GM10847 (cell line): ENCODE data around the gene POLE3.

Experiments
- POLR2A ChIP-seq: IDR thresholded peaks from 2 replicates; pipeline ENCODE4 v1.6.1; 2011; ENCODE audit not compliant: insufficient read length; ENCODE audit errors: extremely low read depth

POLE3 gene, protein sequence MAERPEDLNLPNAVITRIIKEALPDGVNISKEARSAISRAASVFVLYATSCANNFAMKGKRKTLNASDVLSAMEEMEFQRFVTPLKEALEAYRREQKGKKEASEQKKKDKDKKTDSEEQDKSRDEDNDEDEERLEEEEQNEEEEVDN

GRCh38 chr9:113410207-113410864 is at the start of gene POLE3, which contains the start of gene C9orf43:
TSS of gene POLE3 (minus strand) at chr9:113410675. CDS start at chr9:113410293, 382 bp downstream.
TSS of gene C9orf43 (plus strand) at chr9:113410747. CDS start at chr9:113413494, 2,747 bp downstream.
- peak; percentile 68 for TF ChIP-seq POLR2A

GRCh38 chr9:113456235-113456634 is 45.8 kb upstream of the POLE3 start:
- no peak for TF ChIP-seq POLR2A

DNA sequence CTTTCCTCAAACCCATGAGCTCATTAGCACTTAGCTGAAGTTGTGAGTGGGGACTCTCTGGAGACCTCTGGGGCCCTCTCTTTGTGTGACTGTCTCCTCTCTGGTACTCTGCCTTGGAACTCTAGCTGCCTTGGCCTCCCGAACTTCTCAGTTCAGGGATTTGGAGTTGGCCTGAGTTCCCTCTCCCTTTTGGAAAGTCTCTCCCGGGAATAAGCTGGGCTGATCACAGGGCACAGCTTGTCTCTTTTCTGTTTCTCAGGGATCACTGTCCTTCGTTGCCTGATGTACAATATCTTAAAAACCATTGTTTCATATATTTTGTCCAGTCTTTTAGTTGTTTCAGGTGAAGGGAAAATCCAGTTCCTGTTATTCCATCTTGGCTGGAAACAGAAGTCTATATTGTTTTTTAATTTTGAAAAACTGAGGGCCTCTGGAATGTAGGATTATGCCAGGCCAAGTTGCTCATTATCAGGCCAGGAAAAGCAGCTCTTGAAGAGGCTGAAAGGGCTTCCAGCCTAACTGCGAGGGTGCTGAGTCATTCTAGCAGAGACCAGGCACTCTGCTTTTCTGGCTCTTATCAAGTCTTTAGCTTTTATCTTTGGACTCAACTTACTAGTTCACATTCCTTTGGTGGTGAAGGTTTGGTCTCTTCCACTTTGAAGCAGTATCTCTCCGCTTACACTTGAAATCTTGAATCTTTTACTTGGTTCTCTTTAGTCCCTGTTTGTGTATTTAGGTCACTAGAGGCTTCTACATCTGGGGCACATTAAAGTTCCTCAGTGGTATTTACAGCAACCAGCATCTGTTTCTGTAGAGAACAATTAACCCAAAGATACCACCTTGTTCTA is 44.7 kb upstream of the POLE3 start:
- no peak for TF ChIP-seq POLR2A

DNA sequence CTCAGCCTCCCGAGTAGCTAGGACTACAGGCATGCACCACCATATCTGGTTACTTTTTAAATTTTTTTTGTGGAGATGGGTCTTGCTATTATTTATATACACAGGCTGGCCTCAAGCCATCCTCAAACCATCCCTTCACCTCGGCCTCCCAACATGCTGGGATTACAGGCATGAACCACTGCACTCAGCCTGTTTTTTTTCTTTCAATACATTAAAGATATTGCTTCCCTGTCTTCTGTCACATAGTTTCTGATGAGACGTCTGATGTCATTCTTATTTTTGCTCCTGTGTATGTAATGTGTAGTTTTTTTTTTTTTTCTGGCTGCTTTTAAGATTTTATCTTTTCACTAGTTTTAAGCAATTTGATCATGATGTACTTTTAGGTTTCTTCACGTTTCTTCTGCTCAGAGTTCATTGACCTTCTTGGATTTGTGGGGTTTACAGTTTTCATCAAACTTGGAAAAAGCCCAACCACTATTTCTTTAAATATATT is 41.7 kb upstream of the POLE3 start:
- TF ChIP-seq POLR2A: no peak

DNA sequence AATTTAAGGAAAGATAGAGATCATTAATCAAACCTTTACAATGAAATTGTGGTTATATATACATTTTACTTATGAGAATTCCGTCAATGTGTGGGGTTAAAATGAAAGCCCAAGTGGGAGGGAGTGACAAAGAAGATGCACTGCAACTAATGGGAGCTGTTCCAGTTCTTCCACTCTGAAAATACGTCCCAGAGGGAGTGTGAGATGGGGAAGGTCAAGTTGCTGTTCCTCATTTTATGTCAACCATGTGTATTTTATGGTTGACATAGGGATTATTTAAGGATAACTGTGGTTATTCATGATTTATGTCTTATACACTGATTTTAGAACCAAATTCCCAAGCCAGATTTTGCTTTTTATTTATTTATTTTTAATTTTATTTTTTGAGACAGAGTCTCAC is 38.9 kb upstream of the POLE3 start:
- no peak for TF ChIP-seq POLR2A

- no peak for TF ChIP-seq POLR2A
Measured at GRCh38 chr9:113446323-113446740, 35.9 kb upstream of the POLE3 start.

- TF ChIP-seq POLR2A: no peak
Measured at GRCh38 chr9:113444736-113445135, 34.3 kb upstream of the POLE3 start.

- no peak for TF ChIP-seq POLR2A
Measured at GRCh38 chr9:113436728-113437515, 26.4 kb upstream of the POLE3 start.

DNA sequence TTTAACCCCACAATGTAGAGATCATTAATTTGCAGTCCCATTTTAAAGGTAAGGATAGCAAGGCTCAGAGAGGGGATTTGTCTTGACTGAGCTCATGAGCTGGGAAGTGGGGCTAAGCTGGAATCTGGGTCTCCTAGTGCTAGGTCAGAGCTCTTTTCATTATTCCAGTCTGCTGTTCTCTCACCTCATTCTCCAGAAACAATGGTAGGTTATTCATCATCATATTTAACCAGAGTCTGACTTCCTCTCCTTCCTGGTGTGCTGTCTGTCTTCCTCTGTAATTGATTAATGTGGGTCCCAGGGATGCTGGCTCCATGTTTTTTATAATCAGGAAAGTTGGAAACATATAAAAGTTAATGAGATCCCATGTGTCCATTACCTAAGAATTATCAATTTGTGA is 20.7 kb upstream of the POLE3 start:
- no peak for TF ChIP-seq POLR2A

- TF ChIP-seq POLR2A: no peak
Measured at GRCh38 chr9:113428062-113428615, 17.7 kb upstream of the POLE3 start.

DNA sequence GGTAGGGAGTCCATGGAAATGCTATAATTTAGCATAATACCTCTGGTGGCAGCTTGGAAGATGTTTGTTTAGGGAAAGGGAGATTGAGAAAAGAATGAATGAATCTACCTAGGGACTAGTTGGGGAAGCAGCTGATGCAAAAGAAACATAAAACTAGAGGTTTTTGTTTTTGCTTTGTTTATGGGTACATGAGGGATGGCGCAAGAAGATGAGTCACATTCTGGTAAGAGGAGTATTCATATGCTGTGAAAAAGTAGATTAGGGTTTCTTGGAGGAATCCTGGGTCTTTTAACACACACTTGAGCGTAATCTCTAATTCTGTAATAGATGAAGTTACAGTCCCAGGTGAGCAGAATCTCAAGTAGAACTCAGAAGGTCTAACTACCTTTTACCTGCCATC is 17.2 kb upstream of the POLE3 start:
- TF ChIP-seq POLR2A: no peak

DNA sequence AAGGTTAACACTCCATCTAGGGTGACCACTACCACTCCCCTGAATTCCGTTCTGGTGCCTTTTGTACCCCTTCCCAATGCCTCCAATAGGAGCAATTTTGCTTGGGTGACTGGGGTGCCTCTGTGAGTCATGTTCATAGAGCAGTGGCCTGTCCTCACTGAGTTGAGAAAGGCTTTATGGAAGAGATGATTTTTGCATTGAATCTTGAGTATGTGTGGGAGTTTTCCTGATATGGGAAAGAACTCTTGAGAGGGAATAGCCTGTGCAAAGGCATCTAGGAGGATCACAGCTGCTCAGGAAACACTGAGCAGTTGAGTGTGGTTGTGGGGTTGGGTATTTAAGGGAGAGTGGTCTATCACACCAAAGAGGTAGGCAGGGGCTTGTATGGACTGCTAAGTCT is 16.2 kb upstream of the POLE3 start:
- TF ChIP-seq POLR2A: no peak

DNA sequence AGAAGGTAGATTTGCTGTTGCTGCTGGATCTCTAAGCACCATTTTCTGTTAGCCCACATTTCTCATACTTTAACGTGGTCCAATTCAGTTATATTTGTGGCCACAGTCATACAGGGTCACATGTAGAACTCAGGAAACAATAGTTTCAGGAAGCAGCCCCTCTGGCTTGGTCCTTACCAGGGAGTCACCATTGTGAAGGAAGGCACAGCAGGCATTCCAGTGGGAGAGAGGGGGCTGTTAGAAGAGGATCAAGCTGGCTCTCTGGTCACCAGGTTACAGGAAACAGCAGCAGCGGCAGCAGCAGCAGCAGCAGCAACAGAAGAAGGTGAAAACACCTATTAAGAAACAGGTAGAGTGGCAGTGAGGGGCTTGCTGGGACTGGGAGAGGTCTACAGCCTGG is 14.6 kb upstream of the POLE3 start:
- TF ChIP-seq POLR2A: no peak

- TF ChIP-seq POLR2A: no peak
Measured at GRCh38 chr9:113421726-113422125, 11.3 kb upstream of the POLE3 start.

DNA sequence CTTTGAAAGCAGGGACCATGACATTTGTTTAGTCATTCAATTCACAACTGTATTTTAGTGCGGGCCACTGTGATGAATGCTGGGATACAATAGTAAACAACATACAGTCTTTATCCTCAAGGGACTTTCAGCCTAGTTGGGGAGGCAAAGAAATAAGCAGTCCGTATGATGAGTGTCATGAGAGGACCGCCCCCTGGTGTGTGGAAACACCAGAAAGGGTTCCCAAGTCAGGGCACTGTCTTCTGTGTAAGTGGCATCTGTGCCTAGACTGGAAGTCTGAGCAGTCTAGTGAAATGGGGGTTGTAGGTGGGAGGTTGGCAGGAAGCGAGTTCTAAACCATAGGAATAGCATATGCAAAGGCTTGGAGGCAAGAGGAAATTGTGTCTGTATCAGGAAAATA is 6.9 kb upstream of the POLE3 start:
- TF ChIP-seq POLR2A: no peak
